ENCODE data around the gene TENT5C. TPM values are rescaled to one million over a fixed set of nuclear protein-coding genes. Genes with fewer than 3 reads are reported as not detected.
"Not testable (repeated sequence)": the region's sequence is repeated elsewhere in the genome, so short reads cannot be mapped to it uniquely, and the experiment has no call there.

Gene TENT5C
- polyA plus RNA-seq, result under 1 TPM; 0.20 to 0.29 TPM

- peak within 1 kb of the TSS; percentile 60 to 84 for H3K27ac ChIP-seq (ENCODE audit: low read depth in 2 of 2, low read length in 1 of 2)
- no peaks in the 10 kb centered on the region for H3K9me3 ChIP-seq (ENCODE audit: control insufficient read depth in 2 of 2, insufficient read depth in 1 of 2, low read depth in 1 of 2, low read length in 1 of 2)
- WGBS, 2 donors, result 0 to 1% methylated on average over 58 to 79 of the region's 79 CpGs
- no peaks in the 10 kb centered on the region for H3K36me3 ChIP-seq (ENCODE audit: control insufficient read depth in 2 of 2, insufficient read depth in 2 of 2, low read length in 1 of 2)
- no peaks in the 10 kb centered on the region for H3K4me1 ChIP-seq (ENCODE audit: control insufficient read depth in 2 of 2, insufficient read depth in 2 of 2, low read length in 1 of 2)
- H3K27me3 ChIP-seq (ENCODE audit: control insufficient read depth in 1 of 2, insufficient read depth in 2 of 2, low read length in 2 of 2), result no peaks in the 10 kb centered on the region
- peak within 1 kb of the TSS; percentile 60 for H3K4me3 ChIP-seq (ENCODE audit: low read depth in 1 of 2, low read length in 2 of 2)
These were observed at the start of gene TENT5C for GRCh38 chr1:117605774-117606648. TENT5C (plus strand) TSS chr1:117606048; CDS start chr1:117622869, 16,821 bp downstream.

- Histone ChIP-seq H3K9me3 (ENCODE audit: control insufficient read depth in 2 of 2, insufficient read depth in 1 of 2, low read depth in 1 of 2, low read length in 1 of 2) (peaks cover 0 to 2% of the 10 kb centered on the region in 2 donors), H3K36me3 (ENCODE audit: control insufficient read depth in 2 of 2, insufficient read depth in 2 of 2, low read length in 1 of 2) (no peaks in the 10 kb centered on the region), H3K27me3 (ENCODE audit: control insufficient read depth in 1 of 2, insufficient read depth in 2 of 2, low read length in 2 of 2) (no peaks in the 10 kb centered on the region), H3K4me3 (ENCODE audit: low read depth in 1 of 2, low read length in 2 of 2) (no peak overlapping the region), H3K4me1 (ENCODE audit: control insufficient read depth in 2 of 2, insufficient read depth in 2 of 2, low read length in 1 of 2) (no peaks in the 10 kb centered on the region), H3K27ac (ENCODE audit: low read depth in 2 of 2, low read length in 1 of 2) (no peak overlapping the region)
These were observed 49.5 kb upstream of the TENT5C start for GRCh38 chr1:117556341-117556740.

- Histone ChIP-seq H3K36me3 (ENCODE audit: control insufficient read depth in 2 of 2, insufficient read depth in 2 of 2, low read length in 1 of 2) (no peaks in the 10 kb centered on the region), H3K27me3 (ENCODE audit: control insufficient read depth in 1 of 2, insufficient read depth in 2 of 2, low read length in 2 of 2) (no peaks in the 10 kb centered on the region), H3K4me1 (ENCODE audit: control insufficient read depth in 2 of 2, insufficient read depth in 2 of 2, low read length in 1 of 2) (no peaks in the 10 kb centered on the region), H3K4me3 (ENCODE audit: low read depth in 1 of 2, low read length in 2 of 2) (no peak overlapping the region), H3K27ac (ENCODE audit: low read depth in 2 of 2, low read length in 1 of 2) (no peak overlapping the region), H3K9me3 (ENCODE audit: control insufficient read depth in 2 of 2, insufficient read depth in 1 of 2, low read depth in 1 of 2, low read length in 1 of 2) (peaks cover 0 to 2% of the 10 kb centered on the region in 2 donors)
These were observed 48.9 kb upstream of the TENT5C start for GRCh38 chr1:117556976-117557375.

- H3K9me3 ChIP-seq (ENCODE audit: control insufficient read depth in 2 of 2, insufficient read depth in 1 of 2, low read depth in 1 of 2, low read length in 1 of 2); H3K4me3 ChIP-seq (ENCODE audit: low read depth in 1 of 2, low read length in 2 of 2); H3K36me3 ChIP-seq (ENCODE audit: control insufficient read depth in 2 of 2, insufficient read depth in 2 of 2, low read length in 1 of 2); H3K27me3 ChIP-seq (ENCODE audit: control insufficient read depth in 1 of 2, insufficient read depth in 2 of 2, low read length in 2 of 2); H3K27ac ChIP-seq (ENCODE audit: low read depth in 2 of 2, low read length in 1 of 2); H3K4me1 ChIP-seq (ENCODE audit: control insufficient read depth in 2 of 2, insufficient read depth in 2 of 2, low read length in 1 of 2): not testable (repeated sequence)
These were observed 47.4 kb upstream of the TENT5C start for GRCh38 chr1:117558451-117558850.

GRCh38 chr1:117559139-117559538 lies 46.7 kb upstream of the TENT5C start:
- WGBS, 2 donors, result 88% methylated on average over 3 of the region's 3 CpGs
- Histone ChIP-seq H3K27me3 (ENCODE audit: control insufficient read depth in 1 of 2, insufficient read depth in 2 of 2, low read length in 2 of 2) (no peaks in the 10 kb centered on the region), H3K36me3 (ENCODE audit: control insufficient read depth in 2 of 2, insufficient read depth in 2 of 2, low read length in 1 of 2) (no peaks in the 10 kb centered on the region), H3K9me3 (ENCODE audit: control insufficient read depth in 2 of 2, insufficient read depth in 1 of 2, low read depth in 1 of 2, low read length in 1 of 2) (peaks cover 0 to 2% of the 10 kb centered on the region in 2 donors), H3K27ac (ENCODE audit: low read depth in 2 of 2, low read length in 1 of 2) (no peak overlapping the region), H3K4me3 (ENCODE audit: low read depth in 1 of 2, low read length in 2 of 2) (no peak overlapping the region), H3K4me1 (ENCODE audit: control insufficient read depth in 2 of 2, insufficient read depth in 2 of 2, low read length in 1 of 2) (no peaks in the 10 kb centered on the region)

GRCh38 chr1:117559985-117560384 lies 45.9 kb upstream of the TENT5C start:
- H3K27me3 ChIP-seq (ENCODE audit: control insufficient read depth in 1 of 2, insufficient read depth in 2 of 2, low read length in 2 of 2), result no peaks in the 10 kb centered on the region
- WGBS, 2 donors, result 85% methylated on average over 3 of the region's 3 CpGs
- H3K36me3 ChIP-seq (ENCODE audit: control insufficient read depth in 2 of 2, insufficient read depth in 2 of 2, low read length in 1 of 2), result no peaks in the 10 kb centered on the region
- no peak overlapping the region for H3K27ac ChIP-seq (ENCODE audit: low read depth in 2 of 2, low read length in 1 of 2)
- H3K9me3 ChIP-seq (ENCODE audit: control insufficient read depth in 2 of 2, insufficient read depth in 1 of 2, low read depth in 1 of 2, low read length in 1 of 2), result peaks cover 0 to 2% of the 10 kb centered on the region in 2 donors
- no peaks in the 10 kb centered on the region for H3K4me1 ChIP-seq (ENCODE audit: control insufficient read depth in 2 of 2, insufficient read depth in 2 of 2, low read length in 1 of 2)
- no peak overlapping the region for H3K4me3 ChIP-seq (ENCODE audit: low read depth in 1 of 2, low read length in 2 of 2)

GRCh38 chr1:117561071-117561470 lies 44.8 kb upstream of the TENT5C start:
- no peaks in the 10 kb centered on the region for H3K36me3 ChIP-seq (ENCODE audit: control insufficient read depth in 2 of 2, insufficient read depth in 2 of 2, low read length in 1 of 2)
- H3K4me1 ChIP-seq (ENCODE audit: control insufficient read depth in 2 of 2, insufficient read depth in 2 of 2, low read length in 1 of 2), result no peaks in the 10 kb centered on the region
- H3K9me3 ChIP-seq (ENCODE audit: control insufficient read depth in 2 of 2, insufficient read depth in 1 of 2, low read depth in 1 of 2, low read length in 1 of 2), result peaks cover 0 to 2% of the 10 kb centered on the region in 2 donors
- no peaks in the 10 kb centered on the region for H3K27me3 ChIP-seq (ENCODE audit: control insufficient read depth in 1 of 2, insufficient read depth in 2 of 2, low read length in 2 of 2)
- no peak overlapping the region for H3K27ac ChIP-seq (ENCODE audit: low read depth in 2 of 2, low read length in 1 of 2)
- H3K4me3 ChIP-seq (ENCODE audit: low read depth in 1 of 2, low read length in 2 of 2), result no peak overlapping the region
- WGBS, 2 donors, result 81 to 89% methylated on average over 2 of the region's 2 CpGs

GRCh38 chr1:117561551-117561950 lies 44.3 kb upstream of the TENT5C start:
- no peaks in the 10 kb centered on the region for H3K36me3 ChIP-seq (ENCODE audit: control insufficient read depth in 2 of 2, insufficient read depth in 2 of 2, low read length in 1 of 2)
- H3K9me3 ChIP-seq (ENCODE audit: control insufficient read depth in 2 of 2, insufficient read depth in 1 of 2, low read depth in 1 of 2, low read length in 1 of 2), result peaks cover 0 to 2% of the 10 kb centered on the region in 2 donors
- H3K4me1 ChIP-seq (ENCODE audit: control insufficient read depth in 2 of 2, insufficient read depth in 2 of 2, low read length in 1 of 2), result no peaks in the 10 kb centered on the region
- no peak overlapping the region for H3K27ac ChIP-seq (ENCODE audit: low read depth in 2 of 2, low read length in 1 of 2)
- H3K4me3 ChIP-seq (ENCODE audit: low read depth in 1 of 2, low read length in 2 of 2), result no peak overlapping the region
- H3K27me3 ChIP-seq (ENCODE audit: control insufficient read depth in 1 of 2, insufficient read depth in 2 of 2, low read length in 2 of 2), result no peaks in the 10 kb centered on the region
- 74 to 79% methylated on average over 2 of the region's 2 CpGs for WGBS, 2 donors

- no peak overlapping the region for H3K4me3 ChIP-seq (ENCODE audit: low read depth in 1 of 2, low read length in 2 of 2)
- no peaks in the 10 kb centered on the region for H3K27me3 ChIP-seq (ENCODE audit: control insufficient read depth in 1 of 2, insufficient read depth in 2 of 2, low read length in 2 of 2)
- H3K36me3 ChIP-seq (ENCODE audit: control insufficient read depth in 2 of 2, insufficient read depth in 2 of 2, low read length in 1 of 2), result no peaks in the 10 kb centered on the region
- H3K27ac ChIP-seq (ENCODE audit: low read depth in 2 of 2, low read length in 1 of 2), result no peak overlapping the region
- WGBS, 2 donors, result 66 to 67% methylated on average over 9 of the region's 9 CpGs
- H3K4me1 ChIP-seq (ENCODE audit: control insufficient read depth in 2 of 2, insufficient read depth in 2 of 2, low read length in 1 of 2), result no peaks in the 10 kb centered on the region
- H3K9me3 ChIP-seq (ENCODE audit: control insufficient read depth in 2 of 2, insufficient read depth in 1 of 2, low read depth in 1 of 2, low read length in 1 of 2), result peaks cover 0 to 2% of the 10 kb centered on the region in 2 donors
These were observed 43.0 kb upstream of the TENT5C start for GRCh38 chr1:117562581-117563491.
